RKO (cell line): ENCODE results near the gene BPIFA2.
"Not testable (repeated sequence)": the region's sequence is repeated elsewhere in the genome, so short reads cannot be mapped to it uniquely, and the experiment has no call there.

Experiments used
- DNase-seq: peaks from one replicate; pipeline ENCODE4 v3.0.0-alpha.2; 2016; ENCODE audit warnings: low spot score

Gene BPIFA2, protein sequence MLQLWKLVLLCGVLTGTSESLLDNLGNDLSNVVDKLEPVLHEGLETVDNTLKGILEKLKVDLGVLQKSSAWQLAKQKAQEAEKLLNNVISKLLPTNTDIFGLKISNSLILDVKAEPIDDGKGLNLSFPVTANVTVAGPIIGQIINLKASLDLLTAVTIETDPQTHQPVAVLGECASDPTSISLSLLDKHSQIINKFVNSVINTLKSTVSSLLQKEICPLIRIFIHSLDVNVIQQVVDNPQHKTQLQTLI

DNA sequence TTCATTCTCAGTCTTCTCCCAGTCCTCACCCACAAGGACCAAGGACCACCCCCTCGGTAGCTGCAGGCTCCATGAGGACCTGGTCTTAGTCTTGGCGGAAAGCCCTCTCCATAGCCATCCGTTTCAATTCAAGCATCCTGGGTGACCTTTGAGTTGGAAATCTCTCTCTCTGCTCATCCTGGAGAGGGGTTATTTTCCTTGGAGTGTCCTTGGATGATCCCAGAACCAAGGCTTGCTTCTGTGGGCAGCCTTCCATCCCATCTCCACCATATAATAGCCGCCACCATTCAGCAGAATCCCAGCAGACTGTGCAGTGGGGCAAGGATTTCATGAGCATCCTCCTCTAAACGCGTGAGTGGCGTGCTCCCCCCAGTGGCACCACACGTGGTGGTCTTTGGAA, at the start of gene BPIFA2:
Gene BPIFA2, plus strand, starts transcription at position 301 of the 400 bp plus-strand sequence. CDS start 987 bp downstream, outside the sequence.
- no peak for DNase-seq

DNA sequence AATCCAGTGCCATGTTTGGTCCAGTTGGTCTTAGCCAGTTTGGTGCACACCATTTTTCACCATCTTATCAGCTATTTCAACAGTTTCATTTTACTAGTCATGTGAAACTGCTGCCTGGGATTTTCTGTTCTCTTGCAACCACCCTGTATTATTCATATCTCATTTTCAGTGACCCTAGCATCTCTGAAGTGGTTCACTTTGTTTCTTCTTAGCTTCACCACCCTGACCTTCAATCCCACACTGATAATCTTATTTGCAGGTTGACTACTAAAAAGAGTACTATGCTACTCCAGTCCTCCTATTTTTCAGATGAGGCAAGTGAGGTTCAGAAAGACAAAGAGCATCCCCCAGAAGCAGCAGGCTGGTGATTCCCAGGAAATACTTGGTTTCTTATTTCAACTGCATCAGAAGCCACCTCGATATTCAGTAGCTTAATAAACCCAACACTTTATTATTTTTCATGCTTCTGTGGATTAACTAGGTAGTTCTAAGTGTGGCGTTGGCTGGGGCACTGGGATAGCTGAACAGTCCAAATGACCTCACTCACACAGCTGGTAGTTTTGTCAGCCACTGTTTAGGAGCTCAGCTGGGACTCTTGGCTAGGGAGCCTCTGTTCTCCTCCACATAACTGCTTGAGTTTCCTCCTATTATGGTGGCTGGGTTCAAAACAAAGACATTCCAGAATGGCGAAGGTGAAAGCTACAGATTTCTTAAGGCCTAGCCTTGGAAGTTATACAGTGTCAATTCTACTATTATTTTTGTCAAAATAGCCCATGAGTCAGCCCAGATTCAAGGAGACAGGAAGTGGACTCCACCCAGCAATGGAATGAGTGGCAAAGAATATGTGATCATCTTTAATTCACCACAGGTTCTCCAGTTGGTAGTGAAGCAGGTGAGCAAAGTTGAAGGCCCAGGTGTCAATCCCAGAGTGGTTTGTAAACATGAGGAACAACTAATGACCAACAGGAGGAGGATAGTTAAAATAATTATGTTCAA, 47.9 kb upstream of the BPIFA2 start:
- peak; percentile 12 for DNase-seq

DNA sequence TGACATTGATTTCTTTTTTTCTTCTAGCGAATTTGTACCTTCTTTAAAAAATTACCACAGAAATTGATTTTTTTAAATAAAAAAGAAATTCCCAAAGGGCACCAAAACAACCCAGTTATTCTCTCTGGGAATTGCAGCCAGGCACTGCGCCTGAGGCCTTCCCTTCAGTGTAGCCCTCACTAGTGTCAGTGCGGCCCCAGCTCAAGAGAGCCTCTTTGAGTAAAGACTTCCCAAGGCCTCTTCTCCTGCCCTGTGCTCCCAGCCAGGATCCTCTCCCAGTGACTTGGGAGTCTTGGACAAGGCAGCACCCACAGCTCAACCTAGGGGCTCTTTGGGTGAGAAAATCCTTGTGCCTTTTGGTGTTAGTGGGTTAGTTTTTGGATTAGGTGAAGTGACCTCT, 47.0 kb upstream of the BPIFA2 start:
- no peak for DNase-seq

DNA sequence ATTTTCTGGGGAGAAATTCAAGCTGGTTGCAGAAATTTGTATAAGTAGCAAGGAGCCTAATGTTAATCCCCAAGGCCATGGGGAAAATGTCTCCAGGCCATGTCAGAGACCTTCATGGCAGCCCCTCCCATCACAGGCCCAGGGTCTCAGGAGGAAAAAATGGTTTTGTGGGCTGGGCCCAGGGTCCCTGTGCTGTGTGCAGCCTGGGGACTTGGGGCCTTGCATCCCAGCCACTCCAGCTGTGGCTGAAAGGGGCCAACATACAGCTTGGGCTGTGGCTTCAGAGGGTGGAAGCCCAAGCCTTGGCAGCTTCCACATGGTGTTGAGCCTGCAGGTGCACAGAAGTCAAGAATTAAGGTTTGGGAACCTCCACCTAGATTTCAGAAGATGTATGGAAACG, 45.7 kb upstream of the BPIFA2 start:
- DNase-seq = not testable (repeated sequence)

DNA sequence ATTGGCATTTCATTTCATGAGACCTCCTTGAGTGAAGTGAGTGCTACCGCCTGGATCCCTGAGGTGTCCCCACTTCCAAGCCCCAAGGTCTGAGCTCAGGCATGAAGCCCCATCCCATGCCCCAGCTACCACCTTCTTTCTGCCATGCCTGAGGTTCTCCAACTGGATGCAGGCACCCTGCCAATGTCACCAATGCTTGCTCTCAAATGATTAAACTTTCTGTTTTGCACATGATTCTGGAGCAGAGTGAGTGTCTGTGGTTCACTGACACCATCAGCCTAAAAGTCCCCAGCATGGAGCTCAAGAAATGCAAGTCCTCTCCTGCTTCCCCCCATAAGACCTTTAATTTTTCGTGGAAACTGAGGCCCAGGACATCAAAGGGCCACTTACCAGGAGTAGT, 43.7 kb upstream of the BPIFA2 start:
- DNase-seq = no peak

DNA sequence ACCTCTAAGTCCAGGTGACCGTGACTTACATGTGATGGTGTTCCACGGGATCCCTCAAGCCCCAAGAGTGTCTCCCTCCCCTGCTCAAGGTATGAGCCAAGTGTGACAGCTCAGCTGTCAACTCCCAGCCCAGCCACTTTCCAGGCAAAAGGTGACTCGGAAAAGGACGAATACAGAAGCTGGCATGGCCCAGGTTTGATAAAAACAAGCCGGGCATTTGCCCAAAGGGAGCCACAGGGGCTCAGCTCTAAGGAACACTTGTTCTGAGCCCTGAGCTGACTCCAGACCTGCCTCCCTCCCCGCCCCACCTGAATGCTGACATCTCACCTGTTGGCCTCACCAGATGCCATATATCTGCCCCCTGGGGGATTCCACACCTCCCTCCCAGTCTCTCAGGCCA, 43.0 kb upstream of the BPIFA2 start:
- no peak for DNase-seq

DNA sequence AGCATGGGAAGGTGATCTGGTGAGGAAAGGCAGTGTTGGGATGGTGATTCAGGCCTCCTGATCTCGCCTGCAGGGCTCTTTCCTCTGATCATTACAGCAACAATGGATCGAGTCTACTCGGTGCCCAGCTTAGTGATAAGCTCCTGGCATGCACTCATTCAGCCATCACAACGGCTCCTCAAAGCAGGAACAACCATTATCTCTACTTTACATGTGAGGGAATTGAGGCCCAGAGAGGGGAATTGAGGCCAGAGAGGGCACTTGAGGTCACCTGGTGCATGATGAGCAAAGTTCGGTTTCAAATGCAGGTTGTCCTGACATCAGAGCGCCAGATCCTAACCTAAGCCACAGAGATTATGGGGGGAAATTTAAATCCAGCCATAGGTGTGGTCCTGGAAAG, 42.0 kb upstream of the BPIFA2 start:
- DNase-seq = no peak

DNA sequence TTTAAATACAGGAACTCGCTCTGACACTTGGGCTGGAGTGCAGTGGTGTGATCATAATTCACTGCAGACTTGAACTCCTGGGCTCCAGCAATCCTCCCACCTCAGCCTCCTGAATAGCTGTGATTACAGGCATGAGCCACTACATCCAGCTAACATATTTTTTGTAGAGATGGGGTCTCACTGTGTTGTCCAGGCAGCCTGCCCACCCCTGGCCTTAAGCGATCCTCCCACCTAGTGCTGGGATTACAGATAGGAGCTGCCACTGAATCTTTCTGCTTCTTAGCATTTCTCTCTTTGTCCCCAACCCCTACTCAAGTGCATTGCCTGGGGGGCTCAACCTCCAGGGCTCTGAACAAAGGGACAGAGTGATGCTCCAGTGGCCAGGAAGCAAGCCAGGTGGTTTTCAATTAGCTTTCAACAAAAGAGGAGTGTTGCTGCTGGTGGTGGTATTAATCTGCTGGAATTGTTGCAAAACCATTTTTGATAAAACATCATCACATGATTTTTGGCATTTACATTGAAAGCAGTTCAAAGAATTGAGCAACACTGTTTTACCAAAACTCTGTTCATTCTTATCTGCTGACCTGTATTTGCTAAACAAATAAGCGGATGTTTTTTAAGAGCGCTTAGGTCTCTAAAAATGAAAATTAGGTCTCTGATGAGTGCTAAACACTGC, 40.4 kb upstream of the BPIFA2 start:
- DNase-seq = no peak

DNA sequence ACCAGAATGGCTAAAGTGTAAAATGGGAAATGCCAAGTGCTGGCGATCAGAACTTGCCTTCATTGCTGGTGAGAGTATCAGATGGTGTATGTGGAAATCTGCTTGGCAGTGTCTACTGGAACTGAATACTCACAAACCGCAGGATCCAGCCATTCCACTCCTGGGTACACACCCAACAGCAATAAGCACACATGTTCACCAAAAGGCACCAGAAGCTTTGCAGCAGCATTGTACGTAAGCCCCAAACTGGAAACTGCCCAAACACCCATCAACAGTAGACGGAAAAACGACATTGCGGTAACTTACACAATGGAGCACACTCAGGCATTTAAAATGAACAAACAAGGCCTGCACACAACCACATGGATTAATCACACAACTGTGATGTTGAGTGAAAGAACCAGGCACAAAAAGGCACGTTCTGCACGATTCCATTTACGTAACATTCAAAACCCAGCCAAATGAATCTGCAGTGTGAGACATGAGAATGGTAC, 37.3 kb upstream of the BPIFA2 start:
- no peak for DNase-seq

DNA sequence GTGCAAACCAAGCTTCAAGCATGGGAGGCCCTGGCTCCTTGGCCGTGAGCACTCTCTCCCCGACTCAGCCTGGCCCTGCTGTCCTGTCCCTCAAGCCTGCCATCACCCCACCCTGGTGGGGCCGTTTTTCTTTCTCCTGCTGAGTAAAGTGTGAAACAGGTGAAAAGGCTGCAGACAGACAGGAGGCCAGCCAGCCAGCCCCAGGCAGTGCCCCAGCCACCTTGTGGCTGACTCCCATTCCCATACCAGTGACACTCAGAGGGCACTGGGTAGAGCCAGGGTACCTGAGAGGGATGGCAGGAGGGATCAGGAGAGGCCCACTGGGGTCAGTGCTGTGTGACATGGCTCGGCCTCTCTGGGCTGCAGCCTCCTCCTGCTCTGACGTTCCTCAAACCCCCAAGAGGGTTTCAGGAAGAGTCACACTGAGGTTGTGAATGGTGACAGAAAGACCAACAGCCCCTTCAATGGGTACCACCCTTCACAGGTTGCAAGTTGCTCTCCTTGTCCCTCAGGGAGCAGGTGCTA, 35.9 kb upstream of the BPIFA2 start:
- DNase-seq = no peak

DNA sequence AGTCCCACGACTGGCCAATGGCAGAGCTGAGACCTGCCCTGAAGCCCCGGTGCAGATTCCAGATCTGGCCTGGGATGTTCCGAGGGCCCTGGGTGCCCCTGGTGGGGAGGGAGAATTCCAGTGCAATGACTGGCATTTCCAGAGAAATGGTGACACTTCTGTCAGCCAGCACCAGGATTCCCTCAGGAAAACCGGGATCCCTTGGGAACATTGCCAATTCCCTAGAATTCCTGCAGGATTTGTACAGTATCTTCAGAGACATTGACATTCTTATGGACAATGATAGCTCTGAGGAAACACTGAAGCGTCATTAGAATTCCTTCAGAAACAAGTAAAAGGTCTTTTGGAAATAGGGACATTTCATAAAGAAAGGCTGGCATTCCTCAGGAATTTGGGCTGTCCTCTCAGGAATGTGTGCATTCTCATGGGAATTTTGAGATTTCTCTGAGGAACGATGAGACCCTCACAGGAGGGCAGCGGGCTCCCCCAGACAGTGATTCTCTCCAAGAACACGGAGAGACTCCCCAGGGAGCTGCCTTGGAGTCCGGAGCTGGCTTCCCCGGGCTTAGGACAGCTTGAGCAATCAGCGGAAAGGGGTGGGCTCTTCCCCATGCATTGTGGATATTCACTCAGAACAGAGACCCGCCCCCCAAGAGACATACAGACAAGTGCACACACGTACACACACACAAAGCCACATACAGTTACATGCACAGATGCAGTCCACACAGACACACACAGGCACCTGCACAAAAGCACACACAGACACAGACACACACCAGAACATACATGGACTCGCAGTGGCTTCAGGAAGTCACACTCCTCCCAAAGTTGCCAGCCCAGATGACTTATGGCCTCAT, 35.2 kb upstream of the BPIFA2 start:
- DNase-seq = no peak

DNA sequence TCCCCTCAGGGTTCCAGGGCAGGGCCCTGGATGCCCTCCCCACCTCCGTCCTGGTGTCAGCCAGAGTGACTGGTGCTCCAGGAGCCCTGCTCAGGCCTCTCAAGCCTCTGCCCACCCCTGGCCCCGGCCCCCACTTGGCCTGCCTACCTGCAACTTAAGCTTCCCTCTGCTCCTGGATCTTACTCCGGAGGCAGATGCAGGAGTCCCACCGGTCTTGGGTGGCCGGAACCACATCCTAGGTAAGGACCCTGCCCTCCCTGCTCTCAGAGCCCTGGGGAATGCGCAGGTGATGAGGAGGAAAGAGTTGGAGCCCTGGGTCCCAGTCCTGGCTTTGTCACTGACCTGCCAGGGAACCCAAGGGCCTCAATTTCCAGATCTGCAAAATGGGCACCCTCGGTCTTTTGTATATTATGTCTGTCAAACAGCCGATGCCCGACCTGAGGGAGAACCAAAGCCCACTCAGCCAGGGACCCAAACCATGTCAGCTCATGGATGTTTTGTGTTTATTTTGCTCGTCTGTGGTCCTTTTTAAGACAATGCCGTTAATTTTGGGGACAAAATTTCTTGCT, 34.5 kb upstream of the BPIFA2 start:
- no peak for DNase-seq

DNA sequence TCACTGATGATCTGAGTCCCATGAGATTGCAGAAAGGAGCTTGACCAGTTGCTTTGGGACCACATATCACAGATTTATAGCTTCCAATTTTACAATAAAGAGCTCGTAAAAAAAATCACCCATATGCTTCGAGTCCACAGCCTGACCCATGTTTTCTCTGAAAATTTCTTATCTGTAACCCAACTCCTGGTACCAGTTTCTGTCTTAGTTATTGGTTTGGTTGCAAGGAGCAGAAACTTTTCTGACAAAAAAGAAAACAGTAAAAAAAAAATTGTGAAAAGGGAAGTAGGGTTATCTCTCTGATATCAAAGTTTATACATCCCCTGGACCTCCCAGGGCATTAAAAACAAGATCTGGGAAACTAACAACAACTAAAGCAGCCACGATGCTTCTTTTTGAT, 30.8 kb upstream of the BPIFA2 start:
- DNase-seq = no peak

DNA sequence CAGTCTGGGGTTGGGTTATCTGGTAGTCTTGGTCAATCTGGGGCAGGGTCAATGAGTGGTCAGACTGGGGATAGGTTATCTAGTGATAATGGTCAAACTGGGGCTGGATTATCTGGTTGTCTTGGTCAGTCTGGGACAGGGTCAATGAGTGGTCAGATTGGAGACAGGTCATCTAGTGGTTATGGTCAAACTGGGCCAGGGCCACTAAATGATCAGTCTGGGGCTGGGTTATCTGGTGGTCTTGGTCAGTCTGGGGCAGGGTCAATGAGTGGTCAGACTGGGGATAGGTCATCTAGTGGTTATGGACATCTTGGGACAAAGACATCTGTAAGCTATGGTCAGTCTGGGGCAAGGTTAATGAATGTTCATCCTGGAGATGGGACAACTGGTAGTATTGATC, 28.5 kb upstream of the BPIFA2 start:
- DNase-seq = no peak

DNA sequence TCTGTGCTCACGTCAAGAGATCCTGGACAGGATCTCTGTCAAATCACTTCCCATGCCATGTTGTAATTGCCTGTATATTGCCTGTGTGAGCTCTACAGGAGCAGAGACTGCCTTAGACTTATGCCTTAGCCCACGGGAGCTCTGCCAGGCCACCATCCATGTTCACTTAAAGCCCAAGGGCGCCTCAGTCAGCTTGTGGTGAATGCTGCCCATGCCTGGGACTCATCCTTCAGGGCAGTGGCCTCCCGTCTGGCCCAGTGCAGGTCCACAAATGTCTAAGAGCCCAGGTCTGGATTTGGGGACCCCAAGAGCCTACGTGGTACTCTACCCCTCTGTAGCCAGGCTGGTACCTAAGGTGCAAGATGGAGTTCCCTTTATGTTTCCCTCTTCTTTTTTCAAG, 22.4 kb upstream of the BPIFA2 start:
- DNase-seq = no peak

DNA sequence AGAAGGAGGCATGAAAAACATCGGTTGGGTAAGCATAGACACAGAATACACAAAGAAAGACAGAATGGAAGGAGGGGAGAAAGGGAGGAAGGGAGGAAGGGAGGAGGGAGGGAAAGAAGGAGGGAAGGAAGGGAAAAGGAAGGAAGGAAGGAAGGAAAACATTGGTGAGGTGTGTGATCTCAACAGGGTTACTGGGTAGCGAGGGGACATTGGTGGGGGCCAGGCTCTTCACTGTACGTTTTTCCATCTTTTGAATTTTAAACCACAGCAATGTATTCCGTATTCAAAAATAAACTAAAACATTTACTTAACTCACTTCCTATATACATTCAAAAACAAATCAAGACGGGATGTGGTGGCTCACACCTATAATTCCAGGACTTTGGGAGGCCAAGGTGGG, 20.7 kb upstream of the BPIFA2 start:
- no peak for DNase-seq

DNA sequence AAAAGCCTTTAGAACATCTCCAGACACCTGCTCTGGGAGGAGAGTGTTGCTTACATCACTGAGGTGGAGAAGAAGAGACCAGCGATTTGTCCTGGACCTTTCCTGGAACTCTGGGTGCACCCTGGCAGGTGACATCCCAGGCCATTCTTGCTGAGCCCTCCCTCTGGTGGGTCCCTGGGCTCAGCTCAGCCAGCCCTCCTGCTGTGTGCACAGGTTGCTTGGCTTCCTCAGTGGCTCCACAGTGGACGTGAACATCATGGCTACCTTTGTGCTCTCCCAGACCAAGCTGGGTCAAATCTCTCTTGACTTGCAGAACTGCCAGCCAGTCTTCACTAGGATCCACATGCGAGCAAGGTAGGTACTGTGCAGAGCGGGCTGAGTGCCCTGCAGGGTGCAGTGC, 19.9 kb upstream of the BPIFA2 start:
- no peak for DNase-seq

DNA sequence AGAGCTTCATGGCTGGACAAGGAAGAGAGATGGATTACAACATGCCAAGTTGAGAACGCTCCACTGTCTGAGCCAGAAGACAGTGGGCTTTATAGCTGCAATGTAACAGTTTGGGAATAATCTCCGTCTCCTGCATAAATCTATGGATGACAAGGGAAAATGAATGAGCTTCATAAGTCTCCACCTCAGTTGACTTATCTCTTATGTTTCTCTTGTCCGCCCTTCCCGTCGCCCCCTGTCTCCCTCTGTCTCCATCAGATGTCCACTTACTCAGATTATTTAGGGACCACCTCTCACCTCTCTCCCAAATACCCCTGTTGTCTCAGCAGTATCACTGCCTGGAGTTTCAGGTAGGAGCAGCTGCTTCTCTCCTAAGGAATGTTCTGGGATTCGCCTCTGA, 13.7 kb upstream of the BPIFA2 start:
- DNase-seq = no peak

DNA sequence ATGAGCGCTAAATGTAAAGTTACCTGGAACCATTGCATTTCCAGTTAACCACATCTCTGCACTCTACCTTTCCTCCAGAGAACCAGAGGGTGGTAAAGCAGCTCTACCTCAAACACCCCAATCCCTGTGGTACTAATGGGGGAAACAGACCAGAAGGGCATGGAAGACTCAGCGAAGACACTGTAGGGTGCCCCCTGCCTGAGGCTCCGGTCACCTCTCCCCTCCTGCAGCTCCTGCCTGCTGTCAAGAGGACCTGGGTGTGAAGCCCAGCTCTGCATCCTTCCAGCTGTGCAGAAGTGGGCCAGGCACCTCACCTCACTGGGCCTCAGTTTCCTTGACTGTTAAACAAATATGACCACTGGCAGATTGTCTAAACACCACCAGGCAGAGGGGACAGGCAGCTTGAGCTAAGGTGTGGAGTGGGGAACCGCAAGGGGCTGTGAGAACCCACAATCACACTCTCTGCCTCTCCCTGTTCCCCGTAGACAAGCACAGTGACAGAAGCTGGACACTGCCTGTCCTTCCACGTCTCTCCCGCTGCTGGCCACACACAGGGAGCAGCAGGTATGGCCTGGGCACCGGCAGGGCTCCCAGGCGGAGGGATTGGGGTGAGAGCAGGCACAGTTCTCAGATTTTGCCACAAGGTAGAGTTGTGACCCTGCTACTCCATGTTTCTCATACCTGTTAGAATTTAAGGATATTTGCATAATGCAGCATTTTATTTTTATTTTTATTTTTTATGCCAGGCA, 9.1 kb upstream of the BPIFA2 start:
- no peak for DNase-seq

DNA sequence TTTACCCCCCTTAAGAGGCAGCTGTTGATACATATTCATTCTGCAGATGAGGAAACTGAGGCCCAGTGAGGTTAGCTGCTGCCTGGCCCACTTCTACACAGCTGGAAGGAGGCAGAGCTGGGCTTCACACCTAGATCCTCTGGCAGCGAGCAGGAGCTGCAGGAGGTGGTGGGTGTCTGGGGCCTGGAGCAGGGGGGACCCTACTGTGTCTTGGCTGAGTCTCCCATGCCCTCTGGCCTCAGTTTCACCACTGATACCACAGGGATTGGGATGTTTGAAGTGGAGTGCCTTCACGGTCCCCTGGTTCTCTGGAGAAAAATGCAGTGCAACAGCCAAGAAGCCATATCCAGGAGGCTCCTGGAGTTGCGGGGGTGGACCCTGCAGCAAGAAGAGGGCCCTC, 8.2 kb upstream of the BPIFA2 start:
- no peak for DNase-seq
